ENCODE measurements around the gene GRIK1. TPM values are rescaled to one million over a fixed set of nuclear protein-coding genes. Genes with fewer than 3 reads are reported as not detected.

GRIK1 gene
- total RNA-seq, 1 donor from 2014 or later = 0.39 TPM

DNA sequence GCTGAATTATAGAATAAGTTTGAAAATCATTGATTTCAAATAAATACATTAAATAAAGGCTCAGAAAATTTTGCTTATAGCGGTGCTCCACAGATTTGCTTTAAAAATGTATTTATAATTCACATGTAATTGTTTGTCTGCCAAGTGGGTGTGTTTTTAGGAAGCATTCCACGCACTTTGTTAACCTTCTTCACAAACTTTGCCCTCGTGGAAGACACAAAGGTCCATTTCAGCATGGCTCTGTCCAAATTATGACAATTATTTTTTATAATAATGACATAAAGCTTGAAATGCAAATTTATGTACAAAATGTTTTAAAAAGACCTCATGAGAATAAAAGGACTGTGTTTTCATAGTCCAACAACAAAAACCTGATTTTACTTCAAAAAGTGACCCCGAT is 146.1 kb downstream of the GRIK1 start:
- Mint-ChIP-seq H3K36me3 (ENCODE audit: unreplicated experiment) (no peaks in the 10 kb centered on the region), H3K9me3 (ENCODE audit: unreplicated experiment) (no peaks in the 10 kb centered on the region), H3K27ac (ENCODE audit: unreplicated experiment) (no peak overlapping the region), H3K27me3 (ENCODE audit: unreplicated experiment) (peaks cover 2% of the 10 kb centered on the region), H3K4me3 (ENCODE audit: unreplicated experiment) (no peak overlapping the region), H3K4me1 (ENCODE audit: low read depth, unreplicated experiment) (no peaks in the 10 kb centered on the region)
- DNase-seq = no peak
- TF ChIP-seq CTCF (IDR thresholded peaks at IDR 0.05; ENCODE audit: partially characterized antibody, unreplicated experiment) = no peak

- no peak overlapping the region for H3K4me3 Mint-ChIP-seq (ENCODE audit: unreplicated experiment)
- no peaks in the 10 kb centered on the region for H3K9me3 Mint-ChIP-seq (ENCODE audit: unreplicated experiment)
- no peaks in the 10 kb centered on the region for H3K4me1 Mint-ChIP-seq (ENCODE audit: low read depth, unreplicated experiment)
- no peaks in the 10 kb centered on the region for H3K36me3 Mint-ChIP-seq (ENCODE audit: unreplicated experiment)
- no peak for DNase-seq
- TF ChIP-seq CTCF (IDR thresholded peaks at IDR 0.05; ENCODE audit: partially characterized antibody, unreplicated experiment) = no peak
- H3K27ac Mint-ChIP-seq (ENCODE audit: unreplicated experiment) = no peak overlapping the region
- peaks cover 2% of the 10 kb centered on the region for H3K27me3 Mint-ChIP-seq (ENCODE audit: unreplicated experiment)
Observed at GRCh38 chr21:29789393-29789792, 150.4 kb downstream of the GRIK1 start.

DNA sequence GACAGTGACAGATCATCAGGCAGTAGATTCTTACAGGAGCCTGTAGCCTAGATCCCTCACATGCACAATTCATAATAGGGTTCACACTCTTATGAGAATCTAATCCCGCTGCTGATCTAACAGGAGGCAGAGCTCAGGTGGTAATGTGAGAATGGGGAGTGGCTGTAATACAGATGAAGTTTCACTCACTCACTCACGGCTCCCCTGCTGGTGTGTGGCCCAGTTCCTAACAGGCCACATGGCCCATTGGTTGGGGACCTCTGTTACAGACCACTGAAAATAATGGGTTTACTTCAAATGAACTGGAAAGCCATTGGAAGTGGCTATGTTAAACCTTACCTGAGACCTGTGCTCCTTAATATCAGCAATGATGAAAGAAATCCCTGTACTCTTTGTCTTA is 151.0 kb downstream of the GRIK1 start:
- Mint-ChIP-seq H3K4me3 (ENCODE audit: unreplicated experiment) (no peak overlapping the region), H3K9me3 (ENCODE audit: unreplicated experiment) (no peaks in the 10 kb centered on the region), H3K27ac (ENCODE audit: unreplicated experiment) (no peak overlapping the region), H3K4me1 (ENCODE audit: low read depth, unreplicated experiment) (no peaks in the 10 kb centered on the region), H3K27me3 (ENCODE audit: unreplicated experiment) (peaks cover 2% of the 10 kb centered on the region), H3K36me3 (ENCODE audit: unreplicated experiment) (no peaks in the 10 kb centered on the region)
- DNase-seq = no peak
- TF ChIP-seq CTCF (IDR thresholded peaks at IDR 0.05; ENCODE audit: partially characterized antibody, unreplicated experiment) = no peak

GRCh38 chr21:29787361-29787909 is 152.4 kb downstream of the GRIK1 start:
- no peak for DNase-seq
- H3K4me1 Mint-ChIP-seq (ENCODE audit: low read depth, unreplicated experiment) = no peaks in the 10 kb centered on the region
- H3K36me3 Mint-ChIP-seq (ENCODE audit: unreplicated experiment) = no peaks in the 10 kb centered on the region
- no peaks in the 10 kb centered on the region for H3K9me3 Mint-ChIP-seq (ENCODE audit: unreplicated experiment)
- peaks cover 2% of the 10 kb centered on the region for H3K27me3 Mint-ChIP-seq (ENCODE audit: unreplicated experiment)
- H3K27ac Mint-ChIP-seq (ENCODE audit: unreplicated experiment) = no peak overlapping the region
- no peak overlapping the region for H3K4me3 Mint-ChIP-seq (ENCODE audit: unreplicated experiment)
- TF ChIP-seq CTCF (IDR thresholded peaks at IDR 0.05; ENCODE audit: partially characterized antibody, unreplicated experiment) = no peak

DNA sequence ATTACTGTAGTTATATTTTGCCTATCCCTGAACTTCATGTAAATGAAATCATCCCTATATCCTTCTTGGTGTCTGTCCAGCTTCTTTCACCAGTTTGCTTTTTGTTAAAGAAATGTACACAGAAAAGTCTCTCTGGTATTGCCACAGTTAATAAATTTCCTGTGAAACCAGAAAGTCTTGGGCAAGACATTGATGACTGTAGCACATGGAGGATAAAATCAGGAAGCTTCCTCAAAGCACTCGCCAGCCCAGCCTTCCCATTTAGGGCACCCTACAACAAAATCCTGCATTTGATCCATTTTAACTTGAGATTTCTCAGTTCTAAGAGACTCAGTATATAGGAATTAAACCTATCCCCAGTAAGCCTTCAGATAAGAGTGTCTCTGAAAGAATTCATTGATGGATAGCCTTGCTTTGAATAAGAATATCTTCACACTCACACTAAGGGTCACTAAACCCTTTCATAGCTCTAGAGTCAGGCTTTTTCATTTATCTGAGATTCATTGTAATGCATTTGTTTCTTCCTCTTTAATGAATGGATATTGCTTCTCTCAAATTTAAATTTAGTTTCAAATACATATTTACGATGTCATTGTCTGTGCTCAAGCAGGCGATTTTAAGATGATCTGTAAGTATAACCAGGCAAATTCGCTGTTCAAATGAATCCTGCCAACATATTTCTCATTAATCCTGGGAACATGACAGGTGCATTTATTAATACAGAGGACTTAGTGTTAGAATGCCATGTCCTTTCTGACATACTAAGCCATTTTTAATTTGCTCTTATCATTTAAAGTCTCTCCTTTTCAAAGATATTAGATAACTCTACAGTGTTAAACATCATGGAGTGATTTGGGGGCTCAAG is 153.1 kb downstream of the GRIK1 start:
- Mint-ChIP-seq H3K27ac (ENCODE audit: unreplicated experiment) (no peak overlapping the region), H3K9me3 (ENCODE audit: unreplicated experiment) (no peaks in the 10 kb centered on the region), H3K4me3 (ENCODE audit: unreplicated experiment) (no peak overlapping the region), H3K4me1 (ENCODE audit: low read depth, unreplicated experiment) (no peaks in the 10 kb centered on the region), H3K36me3 (ENCODE audit: unreplicated experiment) (no peaks in the 10 kb centered on the region), H3K27me3 (ENCODE audit: unreplicated experiment) (peaks cover 2% of the 10 kb centered on the region)
- TF ChIP-seq CTCF (IDR thresholded peaks at IDR 0.05; ENCODE audit: partially characterized antibody, unreplicated experiment) = no peak
- DNase-seq = no peak
